Heart left ventricle (tissue), 16 donors: ENCODE results near the gene IRF1. TPM values are rescaled to one million over a fixed set of nuclear protein-coding genes. Genes with fewer than 3 reads are reported as not detected.

Experiments
- ATAC-seq, 4 donors: fragments of 200-7000 bp; cut with Tn5 transposase; one replicate each; pipeline ENCODE4 v1.9.1; 2020 to 2022; ENCODE audit warnings: moderate library complexity in 4 of 4, mild to moderate bottlenecking in 3 of 4, moderate number of reproducible peaks in 1 of 4
- DNase-seq, 5 donors: peaks; one replicate each; pipeline ENCODE4 v3.0.0-alpha.2; 2020
- H3K27ac ChIP-seq, 12 donors: fragments of 200-600 bp; sonication (generic) in 4 of 12; one replicate each; pipeline versions ENCODE4 v1.5.0 to v1.8.0; 2016 to 2022; ENCODE audit warnings: mild to moderate bottlenecking in 2 of 12
- H3K27me3 ChIP-seq, 9 donors: fragments of 200-600 bp; sonication (generic) in 2 of 9; one replicate each; pipeline versions ENCODE4 v1.5.1 to v1.8.0; 2016 to 2022; ENCODE audit warnings: mild to moderate bottlenecking in 3 of 9
- H3K36me3 ChIP-seq, 9 donors: fragments of 200-600 bp; sonication (generic) in 2 of 9; one replicate each; pipeline versions ENCODE4 v1.5.0 to v1.8.0; 2018 to 2022; ENCODE audit warnings: mild to moderate bottlenecking in 2 of 9
- H3K4me1 ChIP-seq, 12 donors: fragments of 200-600 bp; sonication (generic) in 4 of 12; one replicate each; pipeline versions ENCODE4 v1.5.0 to v1.8.0; 2016 to 2022; ENCODE audit warnings: mild to moderate bottlenecking in 3 of 12
- H3K4me3 ChIP-seq, 12 donors: fragments of 200-600 bp; sonication (generic) in 4 of 12; one replicate each; pipeline versions ENCODE4 v1.5.0 to v1.8.0; 2017 to 2022; ENCODE audit warnings: mild to moderate bottlenecking in 9 of 12, moderate library complexity in 4 of 12
- H3K9me3 ChIP-seq, 12 donors: fragments of 200-600 bp; sonication (generic) in 4 of 12; one replicate each; pipeline versions ENCODE4 v1.5.0 to v1.8.0; 2016 to 2022; ENCODE audit warnings: mild to moderate bottlenecking in 1 of 12
- POLR2A ChIP-seq, 2 donors: fragments of 450-650 bp; IDR thresholded peaks; one replicate each; pipeline ENCODE4 v1.6.1; 2017; ENCODE audit warnings: antibody characterized with exemption in 2 of 2, mild to moderate bottlenecking in 2 of 2, moderate library complexity in 2 of 2
- WGBS, 4 donors: extraction: QIAGEN DNeasy Blood & Tissue Kit in 2 of 4; methylation state at CpG; one replicate each; pipeline versions ENCODE4 v1.1.5 to v1.1.7; 2013 to 2018; 5-methylcytosine and 5-hydroxymethylcytosine counted together
- intact Hi-C, 10 donors: fragments of 100-400 bp; cut with DNase I; formaldehyde crosslinking; loops; one replicate each; pipeline versions ENCODE4 v1.11.1 to v1.14.2; 2022
- polyA plus RNA-seq, 2 donors: library from polyadenylated mRNA; stranded (reverse); fragments of 200-250 nt; gene quantifications; one replicate each; pipeline ENCODE4 v1.2.3, GENCODE V29; 2013
- total RNA-seq, 9 donors: library from RNA; depleted of rRNA in 2 of 9; stranded (reverse); fragments of >200 nt in 2 of 9; fragmentation: NEBNext Ultra II Directional in 3 of 9; extraction: Animal tissue kit (Norgen Biotek cat#: 25700) in 3 of 9; gene quantifications; one replicate each; pipeline versions ENCODE4 v1.1.0 to v1.2.4, GENCODE V29; 2016 to 2023
- TF ChIP-seq, protein P1 (sequence below), 12 donors: fragments of 200-600 bp; sonication (generic) in 4 of 12; IDR thresholded peaks; one replicate each; pipeline versions ENCODE4 v1.5.0 to v1.8.0; 2018 to 2022; ENCODE audit warnings: antibody characterized with exemption in 12 of 12, mild to moderate bottlenecking in 5 of 12
- donor health status: ischemic (EF 13 %, LVEDD 7.1; RV severe dilation, severe dysfunction).
- donor health status: healthy with polysubstance abuse.
- donor health status: DM: no; HTN: yes; CAD: no.
- donor health status: DM: no; HTN: no; CAD: no.
- donor health status: ischemic (EF 25% LVEDD 6.9; RV normal size, moderate dysfunction).
- donor health status: ischemic (EF 25% LVEDD 5.7; RV mildly dilated, moderate dysfunction).
- donor health status: healthy.
- donor health status: DM: yes; HTN: yes; CAD: no.
- donor health status: ischemic (EF 35%, LVEDD 5.7; RV mildly dilated, moderate dysfunction).
- donor health status: nonischemic (EF 11% LVEDD 7.7; RV severe dilation, severe dysfunction).
- donor health status: DM: yes; HTN: yes; CAD: no.
- donor health status: PGD.
- donor health status: ischemic (EF 29% LVEDD 5.4; RV normal size, mild dysfunction).
- donor health status: nonischemic (EF 23%, LVEDD 6.1; RV moderate dilation, normal function).

IRF1 gene
- total and polyA plus RNA-seq, 11 donors: 7.5 to 190 (median 18.4) TPM

DNA sequence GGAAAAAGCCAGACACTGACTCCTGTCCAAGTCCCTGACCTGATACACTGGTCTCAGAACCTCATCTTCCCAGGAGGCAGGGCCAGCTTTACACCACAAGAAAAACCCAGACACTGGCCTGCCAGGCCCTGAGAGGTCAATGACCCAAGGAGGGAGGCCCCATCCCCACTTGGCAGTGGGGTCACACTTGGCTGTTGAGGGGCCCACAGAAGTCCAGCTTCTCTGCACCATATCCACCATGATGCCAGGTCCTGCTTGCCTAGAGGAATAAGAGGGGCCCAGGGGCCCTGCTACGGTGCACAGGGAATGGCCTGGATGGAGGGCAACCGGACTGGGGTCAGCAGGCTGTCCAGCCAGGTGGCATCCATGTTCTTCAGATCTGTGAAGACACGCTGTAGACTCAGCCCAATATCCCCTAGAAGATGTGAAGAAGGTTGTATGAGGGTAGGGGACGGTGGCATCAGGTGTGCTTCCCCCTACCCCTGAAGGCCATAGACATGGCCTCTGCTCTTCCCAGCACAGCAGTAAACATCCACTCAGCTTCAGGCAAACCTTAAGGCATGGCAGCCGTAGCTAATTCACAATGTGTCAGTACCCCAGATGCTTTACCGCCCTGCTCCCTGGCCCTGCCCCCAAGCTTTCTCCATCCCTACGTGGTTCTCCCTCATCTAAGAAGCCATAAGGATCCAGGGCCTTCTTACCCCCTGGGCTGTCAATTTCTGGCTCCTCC is 6.7 kb downstream of the IRF1 start:
- H3K27ac ChIP-seq: peak overlapping the region in 2 of 12 donors; percentile 32 to 100
- peaks cover 0 to 82% (median 70%) of the 10 kb centered on the region in 9 donors for H3K36me3 ChIP-seq
- H3K4me3 ChIP-seq: no peak overlapping the region
- DNase-seq (peak in 2 of 5 donors; percentile 21 to 46), ATAC-seq (no peak)
- WGBS, 4 donors: 72 to 92% (median 83%) methylated on average over 6 to 7 of the region's 7 CpGs
- TF ChIP-seq POLR2A (IDR thresholded peaks at IDR 0.05): no peak
- TF ChIP-seq, protein P1, sequence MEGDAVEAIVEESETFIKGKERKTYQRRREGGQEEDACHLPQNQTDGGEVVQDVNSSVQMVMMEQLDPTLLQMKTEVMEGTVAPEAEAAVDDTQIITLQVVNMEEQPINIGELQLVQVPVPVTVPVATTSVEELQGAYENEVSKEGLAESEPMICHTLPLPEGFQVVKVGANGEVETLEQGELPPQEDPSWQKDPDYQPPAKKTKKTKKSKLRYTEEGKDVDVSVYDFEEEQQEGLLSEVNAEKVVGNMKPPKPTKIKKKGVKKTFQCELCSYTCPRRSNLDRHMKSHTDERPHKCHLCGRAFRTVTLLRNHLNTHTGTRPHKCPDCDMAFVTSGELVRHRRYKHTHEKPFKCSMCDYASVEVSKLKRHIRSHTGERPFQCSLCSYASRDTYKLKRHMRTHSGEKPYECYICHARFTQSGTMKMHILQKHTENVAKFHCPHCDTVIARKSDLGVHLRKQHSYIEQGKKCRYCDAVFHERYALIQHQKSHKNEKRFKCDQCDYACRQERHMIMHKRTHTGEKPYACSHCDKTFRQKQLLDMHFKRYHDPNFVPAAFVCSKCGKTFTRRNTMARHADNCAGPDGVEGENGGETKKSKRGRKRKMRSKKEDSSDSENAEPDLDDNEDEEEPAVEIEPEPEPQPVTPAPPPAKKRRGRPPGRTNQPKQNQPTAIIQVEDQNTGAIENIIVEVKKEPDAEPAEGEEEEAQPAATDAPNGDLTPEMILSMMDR (IDR thresholded peaks at IDR 0.05): no peak
- H3K27me3 ChIP-seq: no peaks in the 10 kb centered on the region
- intact Hi-C loops: no loop called here
- H3K4me1 ChIP-seq: peaks cover 6 to 83% (median 36%) of the 10 kb centered on the region in 12 donors
- H3K9me3 ChIP-seq: no peaks in the 10 kb centered on the region

DNA sequence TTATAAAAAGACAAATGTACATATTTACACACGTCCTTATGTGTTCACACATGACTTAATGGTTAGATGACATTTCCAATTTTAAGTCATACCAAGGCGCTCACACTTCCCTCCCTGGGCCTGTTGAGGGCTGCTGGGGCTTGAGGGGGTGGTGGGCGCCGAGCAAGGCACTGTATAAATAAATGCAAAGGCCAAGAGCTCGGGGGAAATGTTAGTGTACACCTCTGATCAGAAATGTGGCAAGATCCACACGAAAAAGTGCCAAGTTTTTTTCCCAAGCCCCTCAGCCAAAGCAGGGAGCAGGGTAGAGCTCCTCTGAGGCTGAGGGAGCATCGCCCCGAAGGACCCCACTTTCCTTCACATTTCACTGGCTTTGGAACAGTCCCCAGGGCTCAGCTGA is 7.5 kb downstream of the IRF1 start:
- intact Hi-C loops: no loop called here
- Histone ChIP-seq H3K36me3 (peaks cover 0 to 75% (median 63%) of the 10 kb centered on the region in 9 donors), H3K4me1 (peaks cover 2 to 83% (median 37%) of the 10 kb centered on the region in 12 donors), H3K27ac (peak overlapping the region in 1 of 12 donors; percentile 27), H3K9me3 (no peaks in the 10 kb centered on the region), H3K27me3 (no peaks in the 10 kb centered on the region), H3K4me3 (no peak overlapping the region)
- TF ChIP-seq, protein P1 (IDR thresholded peaks at IDR 0.05): no peak
- TF ChIP-seq POLR2A (IDR thresholded peaks at IDR 0.05): no peak
- no peak for ATAC-seq
- DNase-seq: peak in 1 of 5 donors; percentile 6
- WGBS, 4 donors: 82 to 94% (median 92%) methylated on average over 8 of the region's 8 CpGs

DNA sequence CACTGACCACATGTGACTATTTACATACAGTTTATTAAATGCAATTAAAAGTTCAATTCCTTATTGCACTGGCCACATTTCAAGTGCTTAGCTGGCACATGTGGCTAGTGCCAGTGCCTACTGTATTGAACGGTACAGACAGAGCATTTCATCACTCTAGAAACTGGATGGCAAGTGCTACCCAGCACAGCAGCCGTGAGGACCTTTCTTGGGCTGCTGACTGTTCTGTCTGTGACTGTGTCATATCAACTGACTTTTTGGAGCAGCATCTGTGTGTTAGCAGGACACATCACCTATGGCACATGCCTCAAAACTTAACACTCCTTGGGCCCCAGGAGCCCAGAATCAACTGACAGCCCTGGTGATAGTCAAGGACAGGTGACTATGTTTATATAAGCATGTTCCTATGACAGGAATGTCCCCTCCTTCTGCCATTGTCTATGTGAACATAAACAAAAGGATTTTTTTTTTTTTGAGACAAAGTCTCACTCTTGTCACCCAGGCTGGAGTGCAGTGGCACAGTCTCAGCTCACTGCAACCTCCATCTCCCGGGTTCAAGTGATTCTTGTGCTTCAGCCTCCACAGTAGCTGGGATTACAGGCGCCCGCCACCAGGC is 8.9 kb downstream of the IRF1 start:
- DNase-seq: peak in 1 of 5 donors; percentile 12
- intact Hi-C loops: no loop called here
- peak in 3 of 4 donors; percentile 18 to 46 (median 22) for ATAC-seq
- Histone ChIP-seq H3K36me3 (peaks cover 0 to 61% (median 51%) of the 10 kb centered on the region in 9 donors), H3K27ac (peak overlapping the region in 2 of 12 donors; percentile 17 to 29), H3K9me3 (no peaks in the 10 kb centered on the region), H3K27me3 (no peaks in the 10 kb centered on the region), H3K4me1 (peaks cover 0 to 83% (median 38%) of the 10 kb centered on the region in 12 donors), H3K4me3 (no peak overlapping the region)
- no peak for TF ChIP-seq POLR2A (IDR thresholded peaks at IDR 0.05)
- TF ChIP-seq, protein P1 (IDR thresholded peaks at IDR 0.05): no peak
- 76 to 80% (median 78%) methylated on average over 5 of the region's 5 CpGs for WGBS, 4 donors

DNA sequence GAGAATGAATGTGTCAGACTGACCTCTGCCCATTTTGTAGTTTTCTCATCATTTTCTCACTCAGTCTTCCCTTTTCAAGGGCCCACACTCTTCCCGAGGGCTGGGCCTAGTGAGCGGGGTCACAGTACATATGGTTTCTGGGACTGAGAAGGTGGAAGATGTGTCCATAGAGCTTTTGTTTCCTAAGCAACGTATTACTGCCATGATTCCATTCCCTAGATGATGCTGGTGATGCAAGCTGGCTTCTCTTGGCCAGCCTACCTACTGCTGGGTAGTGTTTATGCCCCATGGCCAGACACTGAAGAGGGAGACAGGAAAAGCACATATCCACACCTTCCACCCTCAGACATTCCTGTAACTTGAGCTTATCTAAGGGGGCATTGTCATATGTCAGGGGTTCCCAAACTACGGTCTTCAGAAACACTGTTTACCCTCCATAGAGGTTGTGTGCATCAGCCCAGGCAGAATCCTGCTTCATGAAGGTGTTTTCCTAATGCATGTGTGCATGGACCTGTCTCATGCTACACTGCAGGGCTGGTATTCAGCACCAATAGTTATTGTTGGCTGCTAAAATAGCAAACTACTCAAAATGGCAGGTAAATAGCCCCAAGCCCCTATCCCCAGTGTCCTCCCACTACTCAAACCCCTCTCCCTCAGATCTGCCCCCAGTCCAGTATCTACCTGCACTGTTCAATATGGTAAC is 9.5 kb downstream of the IRF1 start:
- H3K27ac ChIP-seq: peak overlapping the region in 2 of 12 donors; percentile 17 to 29

More for the DNA sequence above, 9.5 kb downstream of the IRF1 start:
- no peak for TF ChIP-seq POLR2A (IDR thresholded peaks at IDR 0.05)
- 75 to 89% (median 79%) methylated on average over 4 of the region's 4 CpGs for WGBS, 4 donors
- Histone ChIP-seq H3K36me3 (peaks cover 0 to 54% (median 45%) of the 10 kb centered on the region in 9 donors), H3K27me3 (no peaks in the 10 kb centered on the region), H3K4me1 (peaks cover 0 to 81% (median 40%) of the 10 kb centered on the region in 12 donors), H3K4me3 (no peak overlapping the region), H3K9me3 (no peaks in the 10 kb centered on the region)
- DNase-seq (peak in 2 of 5 donors; percentile 7 to 10), ATAC-seq (no peak)
- intact Hi-C loops: no loop called here
